ENCODE data around the gene RPL35. TPM values are rescaled to one million over a fixed set of nuclear protein-coding genes. Genes with fewer than 3 reads are reported as not detected.
"Not testable (repeated sequence)": the region's sequence is repeated elsewhere in the genome, so short reads cannot be mapped to it uniquely, and the experiment has no call there.

RPL35 gene
- total and polyA plus RNA-seq, 10 of the 15 experiments (the other 5 are each of a cell fraction or from before 2014, with no cell fraction given): 2,572 to 6,300 (median 3,864) TPM

DNA sequence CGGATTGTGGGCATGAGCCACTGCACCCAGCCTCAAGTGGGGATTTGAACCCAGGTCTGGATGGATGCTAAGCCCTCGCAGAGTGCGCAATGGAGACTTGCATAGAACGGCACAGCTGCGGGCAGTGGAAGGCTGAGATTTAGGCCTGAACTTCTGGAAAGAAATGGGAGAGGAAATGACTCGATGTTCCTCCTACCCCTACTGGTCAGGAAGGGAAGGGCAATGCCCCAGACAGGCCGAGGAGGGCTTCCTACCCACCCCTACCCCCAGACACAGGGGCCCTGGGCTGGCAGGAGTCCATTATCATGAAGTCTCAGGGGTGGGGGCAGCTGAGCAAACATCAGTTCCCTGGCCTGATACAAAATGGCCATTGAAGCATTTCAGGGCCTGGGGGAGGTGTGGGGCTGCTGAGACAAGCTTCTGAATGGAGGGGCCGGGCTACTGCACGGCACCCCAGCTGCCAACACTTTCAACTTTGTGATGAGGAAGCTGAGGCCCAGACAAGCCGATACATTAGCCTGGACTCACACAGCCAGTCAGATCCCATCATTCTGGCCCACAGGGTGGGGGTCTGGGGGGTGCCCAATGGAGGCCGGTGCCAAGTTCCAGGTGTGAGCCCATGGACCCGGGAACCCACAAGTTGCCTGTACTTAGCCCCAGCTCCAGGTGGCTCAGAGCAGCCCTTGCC, 22.0 kb downstream of the RPL35 start:
- CTCF ChIA-PET: interaction anchor here (0.7 to 26.5 kb wide), 15 partner anchors 9 to 222 kb away, joined by 3 to 575 read pairs (median 4); partner anchors contain the start of genes NR6A1, OLFML2A and WDR38
- intact Hi-C loops (cut with micrococcal nuclease; ENCODE audit: unreplicated experiment): no loop called here
- WGBS (ENCODE audit: insufficient coverage, insufficient replicate concordance, low lambda C conversion rate, missing lambda C conversion rate): 57% methylated on average over 12 of the region's 12 CpGs
- no peak for TF ChIP-seq MTA3 (IDR thresholded peaks at IDR 0.05; ENCODE audit: borderline replicate concordance, low read length)
- TF ChIP-seq, protein P1, sequence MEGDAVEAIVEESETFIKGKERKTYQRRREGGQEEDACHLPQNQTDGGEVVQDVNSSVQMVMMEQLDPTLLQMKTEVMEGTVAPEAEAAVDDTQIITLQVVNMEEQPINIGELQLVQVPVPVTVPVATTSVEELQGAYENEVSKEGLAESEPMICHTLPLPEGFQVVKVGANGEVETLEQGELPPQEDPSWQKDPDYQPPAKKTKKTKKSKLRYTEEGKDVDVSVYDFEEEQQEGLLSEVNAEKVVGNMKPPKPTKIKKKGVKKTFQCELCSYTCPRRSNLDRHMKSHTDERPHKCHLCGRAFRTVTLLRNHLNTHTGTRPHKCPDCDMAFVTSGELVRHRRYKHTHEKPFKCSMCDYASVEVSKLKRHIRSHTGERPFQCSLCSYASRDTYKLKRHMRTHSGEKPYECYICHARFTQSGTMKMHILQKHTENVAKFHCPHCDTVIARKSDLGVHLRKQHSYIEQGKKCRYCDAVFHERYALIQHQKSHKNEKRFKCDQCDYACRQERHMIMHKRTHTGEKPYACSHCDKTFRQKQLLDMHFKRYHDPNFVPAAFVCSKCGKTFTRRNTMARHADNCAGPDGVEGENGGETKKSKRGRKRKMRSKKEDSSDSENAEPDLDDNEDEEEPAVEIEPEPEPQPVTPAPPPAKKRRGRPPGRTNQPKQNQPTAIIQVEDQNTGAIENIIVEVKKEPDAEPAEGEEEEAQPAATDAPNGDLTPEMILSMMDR (IDR thresholded peaks at IDR 0.05 in 2 of 3, conservative IDR thresholded peaks at IDR 0.05 in 1 of 3; ENCODE audit: control insufficient read depth in 2 of 3, extremely low read depth in 1 of 3, insufficient read depth in 1 of 3, low read depth in 3 of 3, low read length in 3 of 3): peak in 2 of 3 experiments; percentile 35 to 51; a peak in 5 of 6 replicates
- Histone ChIP-seq H3K27ac (ENCODE audit: control insufficient read depth, insufficient read depth) (no peak overlapping the region), H3K27me3 (replicated peaks in 1 of 2; ENCODE audit: control insufficient read depth in 2 of 2, insufficient read depth in 2 of 2, low read length in 1 of 2) (no peaks in the 10 kb centered on the region), H3K9ac (ENCODE audit: control insufficient read depth, insufficient read depth, low read length) (no peak overlapping the region), H3K9me3 (replicated peaks; ENCODE audit: control insufficient read depth, insufficient read depth, low read length) (no peaks in the 10 kb centered on the region), H3K4me3 (no peak overlapping the region), H4K20me1 (ENCODE audit: control insufficient read depth, insufficient read depth) (no peaks in the 10 kb centered on the region), H3K36me3 (ENCODE audit: control insufficient read depth in 2 of 2, insufficient read depth in 2 of 2, low read length in 1 of 2) (no peaks in the 10 kb centered on the region), H3K79me2 (ENCODE audit: control insufficient read depth, insufficient read depth, low read length) (no peaks in the 10 kb centered on the region), H3K4me1 (ENCODE audit: control insufficient read depth, insufficient read depth, low read length) (no peaks in the 10 kb centered on the region), H2AFZ (ENCODE audit: control insufficient read depth, low read depth, low read length) (no peak overlapping the region), H3K4me2 (ENCODE audit: control insufficient read depth, insufficient read depth) (no peak overlapping the region)
- RAD21 ChIA-PET (ENCODE audit: unreplicated experiment): interaction anchor here (0.7 to 1.8 kb wide), 3 partner anchors 11 to 66 kb away, joined by 3 to 5 read pairs (median 3); partner anchors contain the start of gene WDR38
- FAIRE-seq (peak; percentile 7), DNase-seq (ENCODE audit: low read depth, low spot score) (no peak), ATAC-seq (peak; percentile 76)
- in situ Hi-C loops (cut with MboI): no loop called here
- POLR2A ChIA-PET: interaction anchor here (0.9 kb wide), 1 partner anchor 302 kb away, joined by 6 read pairs; no protein-coding TSS in a partner anchor
- SMC1A ChIA-PET (ENCODE audit: uncharacterized antibody, unreplicated experiment): interaction anchor here (1.2 kb wide), 1 partner anchor 13 kb away, joined by 5 read pairs; the partner anchor contains the start of gene WDR38
- BruUV-seq (replicated peaks): no TSS peak

DNA sequence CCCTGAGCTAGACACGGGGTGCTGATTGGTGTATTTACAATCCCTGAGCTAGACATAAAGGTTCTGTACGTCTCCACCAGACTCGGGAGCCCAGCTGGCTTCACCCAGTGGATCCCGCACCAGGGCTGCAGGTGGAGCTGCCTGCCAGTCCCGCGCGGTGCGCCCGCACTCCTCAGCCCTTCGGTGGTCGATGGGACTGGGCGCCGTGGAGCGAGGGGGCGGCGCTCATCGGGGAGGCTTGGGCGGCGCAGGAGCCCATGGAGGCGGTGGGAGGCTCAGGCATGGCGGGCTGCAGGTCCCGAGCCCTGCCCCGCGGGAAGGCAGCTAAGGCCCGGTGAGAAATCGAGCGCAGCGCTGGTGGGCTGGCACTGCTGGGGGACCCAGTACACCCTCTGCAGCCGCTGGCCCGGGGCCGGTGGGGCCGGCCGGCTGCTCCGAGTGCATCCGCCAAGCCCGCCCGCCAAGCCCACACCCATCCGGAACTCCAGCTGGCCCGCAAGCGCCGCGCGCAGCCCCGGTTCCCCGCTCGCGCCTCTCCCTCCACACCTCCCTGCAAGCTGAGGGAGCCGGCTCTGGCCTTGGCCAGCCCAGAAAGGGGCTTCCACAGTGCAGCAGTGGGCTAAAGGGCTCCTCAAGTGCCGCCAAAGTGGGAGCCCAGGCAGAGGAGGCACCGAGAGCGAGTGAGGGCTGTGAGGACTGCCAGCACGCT, 23.0 kb downstream of the RPL35 start:
- ChIA-PET CTCF (interaction anchor here (1.6 to 26.5 kb wide), 3 partner anchors 10 to 64 kb away, joined by 5 to 575 read pairs (median 8); partner anchors contain the start of genes NR6A1 and OLFML2A), RAD21 (ENCODE audit: unreplicated experiment) (interaction anchor here (1.8 kb wide), 1 partner anchor 15 kb away, joined by 5 read pairs; the partner anchor contains the start of gene WDR38), SMC1A (ENCODE audit: uncharacterized antibody, unreplicated experiment) (interaction anchor here (1.2 to 1.5 kb wide), 2 partner anchors 14 to 67 kb away, joined by 3 to 4 read pairs; no protein-coding TSS in a partner anchor), POLR2A (interaction anchor here (0.6 kb wide), 1 partner anchor 361 kb away, joined by 4 read pairs; the partner anchor contains the start of gene RABEPK)
- H3K4me2 ChIP-seq (ENCODE audit: control insufficient read depth, insufficient read depth); ATAC-seq; H3K4me1 ChIP-seq (ENCODE audit: control insufficient read depth, insufficient read depth, low read length); in situ Hi-C loops (cut with MboI); H3K4me3 ChIP-seq; DNase-seq (ENCODE audit: low read depth, low spot score); H3K36me3 ChIP-seq (ENCODE audit: control insufficient read depth in 2 of 2, insufficient read depth in 2 of 2, low read length in 1 of 2); H3K9me3 ChIP-seq (replicated peaks; ENCODE audit: control insufficient read depth, insufficient read depth, low read length); FAIRE-seq; H3K27me3 ChIP-seq (replicated peaks in 1 of 2; ENCODE audit: control insufficient read depth in 2 of 2, insufficient read depth in 2 of 2, low read length in 1 of 2); H3K79me2 ChIP-seq (ENCODE audit: control insufficient read depth, insufficient read depth, low read length); H4K20me1 ChIP-seq (ENCODE audit: control insufficient read depth, insufficient read depth); H2AFZ ChIP-seq (ENCODE audit: control insufficient read depth, low read depth, low read length); H3K9ac ChIP-seq (ENCODE audit: control insufficient read depth, insufficient read depth, low read length); BruUV-seq (replicated peaks); H3K27ac ChIP-seq (ENCODE audit: control insufficient read depth, insufficient read depth); intact Hi-C loops (cut with micrococcal nuclease; ENCODE audit: unreplicated experiment): not testable (repeated sequence)
- 87% methylated on average over 21 of the region's 52 CpGs for WGBS (ENCODE audit: insufficient coverage, insufficient replicate concordance, low lambda C conversion rate, missing lambda C conversion rate)

Measured in GM12878 (cell line).